ENCODE results near the gene POLR3GL.

- no peak for TF ChIP-seq GATA2 (IDR thresholded peaks at IDR 0.05; ENCODE audit: low read depth, low read length)
- no peak for TF ChIP-seq GATA3 (IDR thresholded peaks at IDR 0.05; ENCODE audit: low read depth, low read length)
Measured at GRCh38 chr1:145980457-145980994, 16.0 kb downstream of the POLR3GL start.

Data from SH-SY5Y (cell line).